Stimulated activated CD4-positive, alpha-beta T cell treated with anti-CD3 and anti-CD28 coated beads, Interleukin-4, amount 100 ng/mL, for 4 hours (primary cell): Measurements from ENCODE around the gene RAP1A.

ENCODE experiments used
- DNase-seq, 2 experiments: peaks; one replicate each; pipeline ENCODE4 v3.0.0-alpha.2; 2020

RAP1A gene

GRCh38 chr1:111723091-111723806 is 103.7 kb downstream of the RAP1A start:
- no peak for DNase-seq

GRCh38 chr1:111723871-111724270 is 104.3 kb downstream of the RAP1A start:
- no peak for DNase-seq

DNA sequence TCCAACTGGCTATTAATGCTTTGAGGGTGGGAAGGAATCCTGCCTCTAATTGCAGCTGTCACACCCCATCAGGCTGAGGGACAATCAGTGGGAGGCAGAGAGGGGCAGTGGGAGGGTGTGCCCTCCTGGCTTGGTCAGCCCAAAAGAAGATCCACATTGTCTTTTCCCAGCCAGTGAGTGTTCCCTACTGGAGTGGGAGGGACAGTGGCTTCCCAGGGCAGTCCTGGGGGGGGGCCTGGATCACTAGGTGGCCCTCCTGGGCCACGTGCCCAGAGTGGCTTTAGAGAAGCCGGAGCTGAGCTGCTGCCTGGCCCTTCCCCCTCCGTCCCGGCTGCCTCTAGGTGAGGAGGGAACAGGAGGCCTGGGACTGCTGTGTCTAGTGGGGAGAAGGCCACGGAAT is 105.6 kb downstream of the RAP1A start:
- DNase-seq, result no peak

GRCh38 chr1:111727056-111727455 is 107.5 kb downstream of the RAP1A start:
- DNase-seq, result no peak

- DNase-seq, result no peak
Observed at GRCh38 chr1:111729271-111729921, 109.8 kb downstream of the RAP1A start.

- DNase-seq, result no peak
Observed at GRCh38 chr1:111729946-111730681, 110.5 kb downstream of the RAP1A start.

- no peak for DNase-seq
Observed at GRCh38 chr1:111730706-111731105, 111.1 kb downstream of the RAP1A start.

DNA sequence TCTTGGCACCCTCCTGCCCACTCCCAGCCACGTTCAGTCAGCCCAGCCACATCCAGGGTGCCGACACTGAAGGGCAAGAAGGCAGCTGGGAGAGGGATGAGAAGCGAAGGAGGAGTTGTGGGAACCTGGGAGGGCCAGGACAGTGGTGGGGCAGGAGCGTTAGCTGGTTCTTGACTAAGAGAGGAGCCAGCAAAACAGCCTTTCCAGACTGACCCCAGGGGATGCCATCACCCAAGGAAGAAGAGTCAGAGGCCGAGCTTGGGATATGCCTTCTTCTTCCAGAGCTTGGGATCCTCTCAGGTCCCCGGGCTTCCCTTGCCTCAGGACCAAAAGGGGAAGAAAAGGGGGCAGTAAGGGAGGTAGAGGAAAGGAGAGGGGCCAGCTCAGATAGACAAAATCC is 112.4 kb downstream of the RAP1A start:
- DNase-seq, result no peak

DNA sequence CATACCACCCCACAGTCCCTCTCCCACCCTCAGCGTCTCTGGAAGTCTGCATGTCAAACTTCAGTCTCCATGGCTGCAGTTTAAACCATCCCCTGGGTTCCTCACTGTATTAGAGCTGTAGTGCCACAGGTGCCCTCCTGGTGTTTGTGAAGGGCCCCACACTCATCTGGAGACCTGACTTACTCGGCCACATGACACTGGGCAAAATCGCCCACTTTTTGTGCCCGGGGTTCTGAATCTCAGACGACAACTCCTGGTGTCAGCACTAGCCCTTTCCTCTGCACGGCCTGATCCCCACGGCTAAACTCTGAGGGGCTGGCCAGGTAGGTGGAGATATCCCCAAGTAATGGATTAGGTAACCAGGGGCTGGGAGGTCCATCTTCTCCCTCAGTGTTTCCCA is 113.1 kb downstream of the RAP1A start:
- no peak for DNase-seq

GRCh38 chr1:111733183-111733991 is 113.8 kb downstream of the RAP1A start:
- DNase-seq, result no peak

DNA sequence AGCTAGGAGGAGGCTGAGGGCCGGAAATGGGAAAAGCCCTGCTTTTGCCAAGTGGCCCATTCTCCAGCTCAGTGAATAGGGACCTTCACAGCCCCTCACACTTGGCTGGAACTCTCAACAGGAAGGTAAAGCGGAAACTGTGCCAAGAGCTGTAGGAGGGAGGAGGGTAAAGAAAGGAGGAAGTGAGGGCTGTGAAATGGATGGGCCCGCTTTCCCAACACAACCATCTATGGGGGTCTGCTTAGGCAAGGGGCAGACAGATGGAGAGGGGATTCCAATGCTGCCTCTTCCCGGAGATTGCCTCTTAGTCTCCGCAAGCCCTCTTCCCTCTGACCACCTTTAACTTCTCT is 114.4 kb downstream of the RAP1A start:
- no peak for DNase-seq

GRCh38 chr1:111734426-111734825 is 114.8 kb downstream of the RAP1A start:
- DNase-seq, result no peak

- no peak for DNase-seq
Observed at GRCh38 chr1:111734856-111735255, 115.3 kb downstream of the RAP1A start.

GRCh38 chr1:111735321-111735720 is 115.7 kb downstream of the RAP1A start:
- DNase-seq, result no peak

DNA sequence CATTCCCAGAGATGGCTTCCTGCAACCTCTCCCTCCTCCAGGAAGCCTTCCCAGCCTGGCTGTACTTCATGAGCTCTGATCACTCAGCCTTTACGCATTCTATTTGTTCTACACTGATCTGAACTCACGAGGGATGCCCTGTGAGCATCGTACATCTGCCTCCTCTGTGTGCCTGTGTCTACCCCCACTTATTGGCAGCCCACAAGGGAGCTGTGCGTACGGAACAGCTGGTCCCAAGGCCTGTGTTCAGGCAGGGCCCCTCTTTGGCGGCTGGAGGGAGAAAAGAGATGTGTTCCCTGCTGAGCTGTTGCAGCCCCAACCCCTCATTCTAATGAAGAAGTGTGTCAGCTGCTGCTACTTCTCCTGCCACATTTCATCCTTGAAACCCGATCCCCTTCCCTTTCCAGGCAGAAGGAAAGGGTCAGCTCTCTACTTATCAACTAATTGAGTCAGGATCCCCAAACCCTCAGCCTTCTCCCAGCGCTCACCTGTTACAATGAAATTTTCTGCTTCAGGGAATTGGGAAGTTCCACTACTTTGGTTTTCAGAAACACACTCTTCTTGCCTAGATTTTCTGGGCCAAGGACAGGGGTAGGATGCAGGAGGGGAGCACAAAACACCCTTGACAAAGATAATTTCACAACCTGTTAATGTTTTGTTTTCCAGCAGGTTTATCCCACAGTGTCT is 116.4 kb downstream of the RAP1A start:
- no peak for DNase-seq

GRCh38 chr1:111736548-111737215 is 117.1 kb downstream of the RAP1A start:
- DNase-seq, result no peak

- DNase-seq, result no peak
Observed at GRCh38 chr1:111737216-111738132, 117.9 kb downstream of the RAP1A start.

DNA sequence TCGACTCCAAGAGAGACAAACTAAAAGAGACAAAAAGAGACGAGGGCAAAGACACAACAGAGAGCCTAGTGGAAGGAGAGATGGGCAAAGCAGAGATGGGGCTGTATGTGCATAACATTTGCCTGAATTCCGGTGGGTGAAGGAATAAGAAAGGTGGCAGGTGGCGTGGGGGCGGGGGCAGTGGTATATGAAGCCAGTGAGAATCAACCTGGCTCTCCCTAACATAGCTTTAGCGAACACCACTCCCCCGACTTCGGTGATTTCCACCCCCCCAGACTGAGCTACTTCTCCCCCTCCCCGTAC is 118.5 kb downstream of the RAP1A start:
- no peak for DNase-seq

- peak; percentile 12 to 37 for DNase-seq
Observed at GRCh38 chr1:111738436-111739193, 119.0 kb downstream of the RAP1A start.

GRCh38 chr1:111739194-111739924 is 119.8 kb downstream of the RAP1A start, which contains the start of gene INKA2:
Gene INKA2, minus strand, starts transcription at chr1:111739395. Its CDS starts 153 bp downstream, at chr1:111739242.
- DNase-seq, result peak; percentile 56 to 75
